HepG2 (cell line): Measurements from ENCODE around the gene CMTM2. TPM values are rescaled to one million over a fixed set of nuclear protein-coding genes. Genes with fewer than 3 reads are reported as not detected.
A peak's percentile ranks its signal among the peaks of the same experiment; 100 is the strongest.

ENCODE experiments used
- AGO2 ChIP-seq: fragments of 200-400 bp; formaldehyde crosslinking; optimal IDR thresholded peaks from 2 replicates; pipeline ENCODE3; 2017; ENCODE audit warnings: mild to moderate bottlenecking, low read depth, low read length, moderate library complexity
- ARID2 ChIP-seq: sonication (generic); formaldehyde crosslinking; IDR thresholded peaks from 2 replicates; pipeline ENCODE4 v1.8.1; 2022; ENCODE audit warnings: mild to moderate bottlenecking, missing genetic modification reagents, borderline replicate concordance
- CSRNP2 ChIP-seq: sonication (generic); formaldehyde crosslinking; conservative IDR thresholded peaks from 2 replicates; pipeline ENCODE4 v1.8.0; 2022; ENCODE audit warnings: low read depth, missing genetic modification reagents
- DDIT3 ChIP-seq: sonication (generic); formaldehyde crosslinking; IDR thresholded peaks from 2 replicates; pipeline ENCODE4 v1.4.0; 2020; ENCODE audit warnings: mild to moderate bottlenecking, missing genetic modification reagents
- IRF1 ChIP-seq: sonication (generic); formaldehyde crosslinking; IDR thresholded peaks from 2 replicates; pipeline ENCODE4 v1.4.0; 2020; ENCODE audit warnings: low read depth, mild to moderate bottlenecking, missing genetic modification reagents
- IRF2 ChIP-seq: IDR thresholded peaks from 2 replicates; pipeline ENCODE4 v1.6.1; 2018; ENCODE audit warnings: missing genetic modification reagents, missing compliant biosample characterization
- KMT2B ChIP-seq: IDR thresholded peaks from 2 replicates; pipeline ENCODE4 v1.6.1; 2016; ENCODE audit warnings: missing genetic modification reagents, missing compliant biosample characterization
- MTA3 ChIP-seq: sonication (generic); formaldehyde crosslinking; IDR thresholded peaks from 2 replicates; pipeline ENCODE4 v1.4.0; 2020; ENCODE audit warnings: missing genetic modification reagents
- NFAT5 ChIP-seq: sonication (generic); formaldehyde crosslinking; IDR thresholded peaks from 2 replicates; pipeline ENCODE4 v1.4.0; 2020; ENCODE audit warnings: missing genetic modification reagents
- NR0B2 ChIP-seq: sonication (generic); formaldehyde crosslinking; IDR thresholded peaks from 2 replicates; pipeline ENCODE4 v1.4.0; 2020; ENCODE audit warnings: mild to moderate bottlenecking, missing genetic modification reagents
- NR2C2 ChIP-seq: sonication (generic); formaldehyde crosslinking; IDR thresholded peaks from 2 replicates; pipeline ENCODE4 v1.4.0; 2020; ENCODE audit warnings: missing genetic modification reagents, mild to moderate bottlenecking, moderate library complexity, borderline replicate concordance
- SIN3A ChIP-seq: IDR thresholded peaks from 2 replicates; pipeline ENCODE4 v1.6.1; 2011; ENCODE audit warnings: low read depth, mild to moderate bottlenecking, control low read depth, low read length, borderline replicate concordance
- SMAD9 ChIP-seq: sonication (generic); formaldehyde crosslinking; IDR thresholded peaks from 2 replicates; pipeline ENCODE4 v1.5.1; 2020; ENCODE audit warnings: mild to moderate bottlenecking, missing genetic modification reagents
- ZC3H13 ChIP-seq: sonication (generic); formaldehyde crosslinking; IDR thresholded peaks from 2 replicates; pipeline ENCODE4 v1.8.1; 2023; ENCODE audit warnings: mild to moderate bottlenecking, missing genetic modification reagents, moderate library complexity
- ZNF333 ChIP-seq: sonication (generic); formaldehyde crosslinking; IDR thresholded peaks from 2 replicates; pipeline ENCODE4 v1.4.0; 2020; ENCODE audit warnings: mild to moderate bottlenecking, missing genetic modification reagents, borderline replicate concordance
- ZNF580 ChIP-seq: IDR thresholded peaks from 2 replicates; pipeline ENCODE4 v1.6.1; 2016; ENCODE audit warnings: low read depth, borderline replicate concordance
- ZNF720 ChIP-seq: sonication (generic); formaldehyde crosslinking; IDR thresholded peaks from 2 replicates; pipeline ENCODE4 v1.4.0; 2020; ENCODE audit warnings: missing genetic modification reagents
- ZNF850 ChIP-seq: sonication (generic); formaldehyde crosslinking; conservative IDR thresholded peaks from 2 replicates; pipeline ENCODE4 v1.9.0; 2021; ENCODE audit warnings: mild to moderate bottlenecking, missing genetic modification reagents
- ZNF878 ChIP-seq: sonication (generic); formaldehyde crosslinking; IDR thresholded peaks from 2 replicates; pipeline ENCODE4 v1.8.1; 2023; ENCODE audit warnings: mild to moderate bottlenecking, missing genetic modification reagents, moderate library complexity
- polyA plus RNA-seq, 8 experiments: library from polyadenylated mRNA; depleted of rRNA in 3 of 8; stranded (reverse) in 7 of 8; unstranded in 1 of 8; fragments of >200 nt; fragmentation: Illumina TruSeq in 4 of 8; extraction: Trizol in 4 of 8; gene quantifications; 2 replicates each; pipeline versions ENCODE4 v1.2.1 to v1.2.3, GENCODE V29; 2011 to 2016; ENCODE audit warnings: low read depth in 4 of 8, missing spikeins in 1 of 8, mixed read lengths in 1 of 8; ENCODE audit not compliant: insufficient read depth in 1 of 8
- total RNA-seq, 5 experiments: library from RNA; depleted of rRNA; stranded (reverse); fragments of >200 nt; fragmentation: Illumina TruSeq; extraction: Trizol; gene quantifications; 2 replicates each; pipeline ENCODE4 v1.2.3, GENCODE V29; 2016; ENCODE audit warnings: low read depth in 1 of 5

Gene CMTM2
- total and polyA plus RNA-seq, 2 of the 13 experiments (the other 11 are each of a cell fraction or from before 2014, with no cell fraction given): not detected

- TF ChIP-seq ZNF878 (CRISPR knock-in tag) (peak; percentile 59; the same call in 1 of the 2 replicates), ZC3H13 (CRISPR knock-in tag) (no peak), NFAT5 (CRISPR knock-in tag) (peak; percentile 37; the same call in 1 of the 2 replicates), KMT2B (CRISPR knock-in tag) (peak; percentile 62; the same call in 1 of the 2 replicates), SIN3A (no peak), IRF2 (CRISPR knock-in tag) (peak; percentile 86), ZNF720 (CRISPR knock-in tag) (no peak), ZNF333 (CRISPR knock-in tag) (0 out of 2 replicates have a peak, but pooled peaks have one; percentile 79), SMAD9 (peak; percentile 83; the same call in 1 of the 2 replicates), IRF1 (peak; percentile 89; the same call in 1 of the 2 replicates), DDIT3 (CRISPR knock-in tag) (peak; percentile 68; the same call in 1 of the 2 replicates), ZNF850 (CRISPR knock-in tag) (no peak), CSRNP2 (CRISPR knock-in tag) (no peak), ARID2 (CRISPR knock-in tag) (peak; percentile 89; the same call in 1 of the 2 replicates), MTA3 (CRISPR knock-in tag) (no peak), NR0B2 (CRISPR knock-in tag) (peak; percentile 78), ZNF580 (CRISPR knock-in tag) (peak; percentile 92), NR2C2 (CRISPR knock-in tag) (peak; percentile 40; the same call in 1 of the 2 replicates), AGO2 (no peak)
Measured at GRCh38 chr16:66608241-66609138, 29.2 kb downstream of the CMTM2 start (continued).
